Muscle layer of colon (tissue), 2 donors: ENCODE measurements around the gene SEMA3A.

Experiments
- H3K27ac ChIP-seq: one replicate; pipeline ENCODE4 v1.7.0; 2013; ENCODE audit warnings: low read depth, mild to moderate bottlenecking, low read length, moderate library complexity
- H3K27me3 ChIP-seq, 2 donors: one replicate each; pipeline ENCODE4 v1.7.0; 2013; ENCODE audit warnings: low read length in 2 of 2, mild to moderate bottlenecking in 2 of 2; ENCODE audit not compliant: insufficient read depth in 2 of 2, control insufficient read depth in 1 of 2
- H3K36me3 ChIP-seq: one replicate; pipeline ENCODE4 v1.7.0; 2013; ENCODE audit warnings: mild to moderate bottlenecking, low read length; ENCODE audit not compliant: insufficient read depth
- H3K4me1 ChIP-seq: one replicate; pipeline ENCODE4 v1.7.0; 2013; ENCODE audit warnings: mild to moderate bottlenecking, low read length; ENCODE audit not compliant: insufficient read depth
- H3K4me3 ChIP-seq, 2 donors: one replicate each; pipeline ENCODE4 v1.7.0; 2013; ENCODE audit warnings: low read length in 2 of 2, low read depth in 1 of 2, mild to moderate bottlenecking in 1 of 2, moderate library complexity in 1 of 2
- H3K9ac ChIP-seq: one replicate; pipeline ENCODE4 v1.7.0; 2013; ENCODE audit warnings: low read length
- H3K9me3 ChIP-seq: one replicate; pipeline ENCODE4 v1.7.0; 2013; ENCODE audit warnings: mild to moderate bottlenecking, low read length
- donor health status: abdominal sarcoma.
- donor health status: Adenocarcinoma of cecum.

The SEMA3A gene

GRCh38 chr7:83918142-83918541 lies 276.4 kb downstream of the SEMA3A start:
- Histone ChIP-seq H3K27me3 (no peaks in the 10 kb centered on the region), H3K9me3 (no peaks in the 10 kb centered on the region), H3K36me3 (no peaks in the 10 kb centered on the region), H3K9ac (no peak overlapping the region), H3K4me1 (no peaks in the 10 kb centered on the region), H3K27ac (no peak overlapping the region), H3K4me3 (no peak overlapping the region)

- no peaks in the 10 kb centered on the region for H3K36me3 ChIP-seq
- H3K9me3 ChIP-seq, result no peaks in the 10 kb centered on the region
- no peak overlapping the region for H3K9ac ChIP-seq
- no peaks in the 10 kb centered on the region for H3K4me1 ChIP-seq
- H3K27me3 ChIP-seq, result no peaks in the 10 kb centered on the region
- H3K27ac ChIP-seq, result no peak overlapping the region
- no peak overlapping the region for H3K4me3 ChIP-seq
Measured at GRCh38 chr7:83913174-83913573, 281.4 kb downstream of the SEMA3A start.

GRCh38 chr7:83908526-83908925 lies 286.1 kb downstream of the SEMA3A start:
- Histone ChIP-seq H3K4me1 (no peaks in the 10 kb centered on the region), H3K27me3 (no peaks in the 10 kb centered on the region), H3K9ac (no peak overlapping the region), H3K36me3 (no peaks in the 10 kb centered on the region), H3K4me3 (no peak overlapping the region), H3K9me3 (no peaks in the 10 kb centered on the region), H3K27ac (no peak overlapping the region)
